Fibroblast of skin of abdomen (primary cell): ENCODE results near the gene GRP.

Experiments used
- DNase-seq: peaks from one replicate; pipeline ENCODE4 v3.0.0-alpha.2; 2013

The GRP gene

DNA sequence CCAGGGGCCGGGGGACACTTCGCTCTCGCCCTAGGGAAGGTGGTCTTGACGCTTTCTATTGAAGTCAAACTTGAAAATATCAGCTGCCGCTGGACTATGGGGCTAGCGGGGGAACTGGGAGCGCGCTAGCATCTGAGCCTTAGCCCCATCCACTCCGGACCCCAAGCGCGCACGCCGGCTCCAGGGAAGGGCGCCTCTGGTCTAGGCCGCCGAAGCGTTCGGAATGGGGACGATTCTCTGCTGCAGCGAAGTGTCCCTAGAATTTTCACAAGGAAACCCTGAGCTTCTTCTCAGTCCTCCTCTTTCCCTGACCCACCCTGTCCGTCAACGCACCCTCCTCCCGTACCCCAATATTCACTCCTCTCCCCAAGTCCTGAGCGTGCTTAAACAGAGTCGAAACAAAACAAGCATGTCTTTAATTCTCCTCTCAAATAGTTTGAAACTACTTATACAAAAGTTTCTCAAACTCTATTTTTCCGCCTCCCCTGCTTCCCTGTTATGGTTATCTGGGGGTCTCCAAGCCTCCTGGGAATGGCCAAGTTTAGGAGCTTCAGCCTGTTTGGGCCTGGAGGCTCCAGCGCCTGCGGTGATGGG is 48.3 kb downstream of the GRP start:
- no peak for DNase-seq

DNA sequence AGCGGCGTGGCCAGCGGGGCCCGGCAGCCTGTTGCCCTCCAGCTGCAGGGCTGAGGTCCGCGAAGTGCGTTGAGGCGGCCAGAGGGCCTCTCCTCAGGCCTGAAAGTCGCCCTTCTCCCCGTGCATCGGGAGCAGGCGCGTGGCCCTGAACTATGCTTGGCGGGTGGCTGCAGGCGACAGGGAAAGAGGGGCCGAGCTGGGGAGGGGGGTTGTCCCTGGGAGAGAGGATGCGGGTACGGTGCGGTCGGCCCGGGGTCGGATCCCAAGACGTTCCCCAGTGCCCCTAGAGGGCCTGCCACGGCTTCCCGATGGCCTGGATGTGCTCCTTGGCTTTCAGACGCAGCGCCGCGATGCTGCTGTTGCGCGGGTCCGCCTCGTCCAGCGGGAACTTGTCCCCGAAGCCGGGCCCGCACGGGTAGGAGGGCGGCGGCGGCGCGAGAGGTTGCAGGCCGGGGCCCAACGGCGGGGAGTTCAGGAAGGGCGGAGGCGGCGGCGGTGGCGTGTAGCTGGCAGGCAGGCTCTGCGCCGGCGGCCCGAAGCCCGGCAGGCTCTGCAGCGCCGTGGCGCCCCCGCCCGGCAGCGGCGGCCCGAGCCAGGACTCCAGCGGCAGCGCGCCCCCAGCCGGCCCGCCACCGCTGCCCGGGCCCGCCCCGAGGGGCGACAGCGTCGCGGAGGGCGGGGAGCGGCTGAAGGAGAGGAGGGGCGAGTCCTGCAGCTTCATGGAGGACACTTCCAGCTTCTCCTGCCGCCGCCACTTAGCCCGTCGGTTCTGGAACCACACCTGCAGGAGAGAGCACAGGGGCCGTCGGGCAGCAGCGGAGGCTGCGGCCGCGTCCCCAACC is 49.0 kb downstream of the GRP start:
- DNase-seq, result no peak

DNA sequence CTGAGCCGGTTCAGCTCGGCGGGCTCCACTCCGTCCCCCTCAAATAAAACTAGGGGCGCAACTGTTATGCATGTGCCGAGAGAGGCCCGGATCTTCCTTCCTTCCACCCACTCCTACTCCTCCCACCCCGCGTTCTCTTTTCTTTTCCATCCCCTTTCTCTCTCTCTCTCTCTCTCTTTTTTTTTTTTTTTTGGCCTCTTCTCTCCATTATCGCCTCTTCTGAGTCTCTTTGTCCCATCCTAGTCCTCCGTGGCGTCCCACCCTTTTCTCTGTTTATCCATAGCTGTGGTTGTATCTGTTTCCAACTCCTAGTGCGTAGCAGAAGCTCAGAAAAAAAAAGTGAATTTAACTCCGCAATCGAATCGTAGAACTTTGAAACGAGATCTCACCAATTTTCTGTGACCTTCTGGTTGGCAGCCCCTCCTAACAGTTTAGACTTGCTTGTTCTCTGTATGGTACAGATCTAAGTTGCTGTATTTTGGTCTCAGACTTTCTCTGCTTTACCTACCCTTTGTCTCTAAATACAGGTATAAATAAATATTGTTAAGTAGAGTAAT is 49.7 kb downstream of the GRP start:
- no peak for DNase-seq

DNA sequence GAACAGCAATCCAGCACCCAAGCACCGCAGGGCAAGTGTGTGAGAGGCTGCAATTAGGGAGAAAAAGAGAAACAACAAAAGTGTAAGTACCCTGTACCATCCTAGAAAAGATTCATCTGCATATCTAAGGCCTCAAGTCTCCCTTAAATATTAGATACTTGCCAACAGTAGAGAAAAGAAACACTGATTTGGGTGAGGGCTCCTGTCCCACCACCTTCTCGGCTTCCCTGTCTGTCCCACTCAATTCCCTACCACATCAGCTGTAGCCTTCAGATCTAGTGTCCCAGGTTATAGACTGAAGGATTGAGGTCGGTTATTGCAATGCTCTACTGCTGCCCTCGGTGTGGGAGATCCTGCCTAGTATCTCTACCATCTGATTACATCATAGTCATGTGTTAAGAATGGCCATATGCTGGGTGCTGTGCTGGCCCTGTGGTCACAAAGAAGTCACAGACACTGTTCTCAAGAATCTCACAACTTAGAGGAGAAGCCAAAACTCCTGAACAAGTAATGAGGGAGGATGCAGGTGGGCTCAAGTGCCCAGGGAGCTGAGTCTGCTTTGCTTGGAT is 50.8 kb downstream of the GRP start:
- no peak for DNase-seq

DNA sequence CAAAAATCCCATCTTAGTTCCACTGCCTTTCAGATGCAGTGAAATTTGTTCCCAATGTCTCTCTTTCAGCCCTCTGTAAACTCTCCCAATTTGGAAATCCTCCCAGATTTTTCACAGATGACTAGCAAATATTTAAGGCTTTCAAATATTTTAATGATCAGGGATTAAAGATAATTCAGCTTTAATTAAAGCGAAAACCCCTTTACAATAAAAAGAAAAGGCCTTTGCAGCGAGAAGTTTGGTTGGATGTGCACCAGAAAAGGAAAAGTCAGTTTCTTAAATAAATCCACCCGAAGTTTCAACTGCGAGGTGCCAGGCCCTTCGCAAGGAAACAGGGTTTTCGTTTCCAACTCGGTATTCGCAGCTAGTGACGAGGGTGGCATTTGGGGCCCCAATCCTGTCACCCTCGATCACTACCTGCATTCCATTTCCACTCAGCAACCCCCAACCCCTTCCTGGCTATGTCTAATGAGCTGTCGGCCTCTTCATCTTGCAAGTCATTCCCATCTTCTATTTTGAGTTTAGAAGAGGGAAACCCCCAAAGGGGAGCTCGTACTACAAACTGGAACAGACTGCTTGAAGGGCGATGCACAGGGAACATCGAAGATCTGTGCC is 51.8 kb downstream of the GRP start:
- no peak for DNase-seq

DNA sequence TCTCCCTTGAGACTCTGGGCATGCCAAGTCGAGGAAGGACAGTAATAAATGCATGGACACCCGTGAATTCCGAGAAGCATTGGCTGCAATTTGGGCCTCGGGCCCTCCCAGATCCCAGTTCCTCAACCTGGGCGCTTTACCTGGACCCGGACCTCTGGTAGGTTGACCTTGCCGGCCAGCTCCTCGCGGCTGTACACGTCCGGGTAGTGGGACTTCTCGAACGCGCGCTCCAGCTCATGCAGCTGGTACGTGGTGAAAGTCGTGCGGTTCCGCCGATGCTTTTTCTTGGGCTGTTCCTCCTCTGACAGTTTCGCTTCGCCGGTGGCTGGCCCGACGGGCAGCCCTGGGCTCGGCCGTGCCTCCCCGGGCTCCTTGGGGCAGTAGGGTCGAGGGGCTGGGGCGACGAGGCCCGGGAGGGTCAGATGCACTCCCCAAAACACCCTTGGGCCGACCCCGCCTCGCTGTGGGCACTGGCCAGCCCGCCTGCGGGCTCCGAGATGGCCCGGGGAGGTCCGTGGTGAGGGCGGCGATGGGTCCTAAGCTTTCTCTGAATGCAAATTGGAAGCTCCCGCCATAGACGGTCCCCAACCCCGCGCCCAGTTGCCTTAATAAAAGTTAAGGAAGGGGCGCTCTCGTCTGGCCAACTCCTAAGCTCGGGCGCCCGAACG is 52.4 kb downstream of the GRP start:
- no peak for DNase-seq

DNA sequence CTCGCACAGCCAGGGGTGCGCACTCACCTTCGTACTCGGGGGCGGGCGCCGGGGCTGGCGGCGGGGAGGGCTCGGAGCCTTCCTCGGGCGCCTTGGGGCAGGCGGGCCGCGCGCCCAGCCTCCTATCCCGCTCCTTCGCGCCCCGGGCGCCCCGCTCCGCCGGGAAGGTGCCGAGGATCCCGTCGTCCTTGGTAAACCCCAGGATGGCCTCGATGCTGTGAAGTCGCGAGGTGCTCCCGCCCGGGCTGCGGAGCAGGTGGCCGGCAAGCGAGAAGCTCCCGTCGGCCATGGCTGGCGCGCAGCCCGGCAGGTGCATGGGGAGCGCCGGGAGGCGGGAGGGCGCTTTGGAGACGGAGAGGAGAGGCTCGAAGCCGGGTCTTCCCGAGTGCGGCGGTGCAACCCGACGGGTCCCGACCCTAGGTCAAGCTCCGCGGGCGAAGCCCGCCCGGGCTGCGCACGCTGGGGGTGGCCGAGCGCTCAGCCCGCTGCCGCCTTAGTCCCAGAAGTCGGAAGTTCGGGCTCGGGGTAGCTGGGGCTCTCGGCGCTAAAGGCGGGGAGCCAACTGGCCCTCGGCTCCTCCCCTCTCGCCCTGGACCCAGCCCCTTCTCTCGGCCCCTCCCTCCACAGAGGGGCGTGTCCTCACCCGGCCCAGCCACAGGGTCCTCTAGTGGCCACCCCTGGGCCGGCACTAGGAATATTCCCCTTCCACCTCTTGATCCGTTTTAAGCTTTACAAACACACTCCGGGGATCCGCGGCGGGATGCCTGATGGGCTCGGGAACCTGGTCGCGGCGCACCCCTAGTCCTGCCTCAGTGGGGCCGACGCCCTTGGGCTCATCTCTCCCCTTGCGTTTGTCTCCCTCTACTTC is 53.2 kb downstream of the GRP start, which contains the start of gene RAX:
TSS of gene RAX (minus strand) at position 564 of the 868 bp plus-strand sequence. CDS start at position 316, 248 bp downstream.
- no peak for DNase-seq

DNA sequence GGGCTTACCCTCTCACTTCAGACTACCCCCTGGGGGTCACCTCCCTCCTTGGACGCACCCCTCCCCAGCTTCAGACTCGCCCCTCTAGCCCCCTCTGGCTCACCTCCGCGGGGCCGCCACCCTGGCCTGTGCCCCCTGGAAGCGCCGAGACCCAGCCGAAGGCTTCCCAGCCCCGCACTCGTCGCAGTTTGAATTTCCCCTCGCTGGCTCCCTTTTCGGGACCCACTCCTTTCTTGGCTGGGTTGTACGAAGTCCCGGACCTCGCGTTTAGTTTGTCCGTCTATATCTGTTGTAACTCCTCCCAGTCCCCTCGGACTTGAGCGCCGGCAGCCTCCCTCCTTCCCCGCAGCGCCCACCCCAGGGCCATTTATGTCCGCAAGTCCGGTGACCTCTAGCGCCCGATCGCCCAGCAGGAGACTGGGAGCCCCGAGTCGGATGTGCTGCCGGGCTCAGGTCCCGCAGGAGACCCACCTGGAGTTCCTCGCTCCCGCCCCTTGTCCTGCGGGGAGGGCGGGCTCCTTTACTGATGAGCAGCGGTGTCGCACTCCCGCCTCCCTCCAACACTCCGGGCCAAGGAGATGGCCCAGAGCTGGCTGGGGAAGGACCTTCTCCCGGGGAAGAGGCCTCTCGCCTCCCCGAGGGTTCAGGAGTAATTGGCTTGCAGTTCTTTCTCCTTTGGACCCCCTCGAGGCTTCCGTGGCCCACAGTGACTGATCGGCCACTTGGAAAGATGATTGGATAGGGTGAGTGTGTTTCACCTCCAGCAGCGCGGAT is 54.0 kb downstream of the GRP start:
- DNase-seq, result no peak

DNA sequence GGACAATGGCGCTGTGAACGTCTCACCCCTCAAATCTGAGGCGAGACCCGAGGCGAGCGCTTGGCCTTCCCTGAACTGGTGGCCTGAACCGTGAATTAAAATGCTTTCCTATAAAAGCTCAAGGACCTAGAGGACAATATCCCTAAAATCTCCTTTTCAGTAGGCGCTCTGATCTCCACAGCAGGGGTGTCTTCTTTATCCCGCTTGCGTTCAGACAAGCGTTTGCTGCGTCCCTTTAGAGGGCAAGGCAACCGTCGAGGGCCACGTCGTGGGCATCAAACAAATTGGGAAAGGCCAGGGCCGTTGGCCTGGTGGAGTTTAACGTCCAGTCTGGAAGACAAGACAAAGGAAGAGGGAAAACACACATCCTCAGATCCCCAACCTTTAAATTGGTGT is 54.6 kb downstream of the GRP start:
- no peak for DNase-seq

DNA sequence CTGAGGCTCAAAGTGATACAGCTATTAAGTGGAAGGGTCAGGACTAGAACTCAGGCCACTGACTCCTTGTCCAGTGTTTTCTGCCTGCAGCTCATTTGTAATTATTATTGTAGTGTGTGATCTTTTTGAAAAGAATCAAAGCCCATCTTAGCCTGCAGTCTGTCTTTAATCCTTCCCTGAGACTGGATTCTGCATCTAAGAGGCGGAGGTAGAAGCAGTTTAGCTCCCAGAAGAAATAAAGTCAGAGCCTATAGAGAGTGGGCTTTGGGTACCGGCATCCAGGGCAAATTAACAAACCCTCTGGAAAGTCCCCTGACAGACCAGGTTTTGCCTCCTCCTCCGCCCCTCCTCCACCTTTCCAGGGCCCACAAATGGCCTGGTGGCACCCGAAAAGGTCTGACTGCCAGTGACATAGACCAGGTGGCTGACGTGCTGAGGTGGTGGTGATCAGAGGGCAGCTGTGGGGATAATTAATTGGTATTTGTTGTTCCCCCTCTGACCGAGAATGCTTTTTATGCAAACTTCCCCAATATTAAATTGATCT is 55.5 kb downstream of the GRP start:
- DNase-seq, result no peak

DNA sequence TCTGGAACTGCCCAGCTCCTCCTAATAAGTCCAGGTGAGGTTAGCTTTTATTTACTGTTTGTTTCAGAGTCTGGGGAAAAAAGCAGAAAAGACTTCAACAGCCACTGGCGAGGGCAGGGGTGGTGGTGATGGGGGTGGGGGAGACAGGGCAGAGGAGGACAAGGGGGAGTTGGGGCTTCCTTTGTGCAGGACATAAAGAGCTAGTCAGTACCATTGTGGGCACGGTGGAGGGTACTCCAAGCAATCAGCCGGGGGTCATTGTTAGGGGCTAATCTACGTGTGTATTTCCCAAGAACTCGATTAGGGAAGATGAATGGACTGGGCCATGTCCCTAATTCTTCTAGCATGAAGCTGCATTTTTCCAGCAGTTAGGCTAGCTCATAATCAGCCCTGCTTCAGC is 56.1 kb downstream of the GRP start:
- no peak for DNase-seq

DNA sequence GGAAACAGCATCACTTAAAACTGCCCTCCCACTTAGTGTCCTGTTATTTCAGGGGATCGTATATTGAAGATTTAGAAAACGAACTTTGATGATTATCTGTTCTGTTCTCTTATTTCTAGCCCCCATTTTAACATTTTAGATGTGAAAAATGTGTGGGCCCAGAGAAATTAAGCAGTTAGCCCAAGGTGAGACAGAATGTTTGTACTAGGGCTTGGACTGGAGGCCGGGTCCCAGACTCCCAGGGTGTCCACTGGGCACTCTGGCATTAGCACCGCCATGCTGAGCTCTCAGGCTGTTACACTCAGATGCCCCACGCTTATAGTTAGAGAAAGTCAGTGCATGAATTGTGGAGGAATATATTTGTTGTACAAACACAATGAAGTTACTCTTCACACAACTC is 58.8 kb downstream of the GRP start:
- DNase-seq, result no peak

DNA sequence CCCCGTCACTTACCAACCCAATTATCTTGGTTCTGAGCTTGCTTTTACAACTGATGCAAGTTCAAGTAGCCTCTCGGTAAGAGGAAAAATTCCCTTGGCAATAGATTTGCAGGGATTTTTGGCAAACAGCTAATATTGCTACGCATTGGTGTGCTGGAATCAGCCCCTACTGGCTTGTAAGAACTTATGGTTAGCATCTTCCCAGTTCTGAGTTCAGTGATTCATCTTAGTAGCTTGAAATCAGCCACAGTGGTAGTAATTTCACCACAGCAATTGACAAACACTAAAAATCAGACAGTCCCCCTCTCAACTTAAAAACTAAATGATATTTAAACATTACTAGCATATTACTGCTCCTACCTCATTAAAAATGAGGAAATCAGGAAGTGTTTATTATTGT is 59.2 kb downstream of the GRP start:
- DNase-seq, result no peak

DNA sequence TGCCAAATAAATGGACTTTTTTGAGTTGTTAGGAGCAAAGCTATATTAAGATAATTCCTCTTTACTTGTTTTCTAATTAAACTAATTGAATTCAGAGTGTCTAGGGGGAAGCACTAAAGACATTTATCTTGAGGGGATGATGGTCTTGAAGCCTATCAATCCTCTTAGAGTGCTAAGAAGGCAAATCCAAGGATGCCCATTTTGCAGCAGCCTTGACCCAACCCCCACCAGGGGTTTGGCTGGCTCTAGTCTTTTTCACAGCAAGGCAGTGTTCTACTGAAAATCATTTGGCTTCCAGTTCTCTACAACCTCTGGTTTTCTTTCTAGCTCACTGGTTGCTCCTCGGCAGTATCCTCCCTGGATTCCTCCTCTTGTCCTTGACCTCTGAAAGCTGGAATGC is 59.8 kb downstream of the GRP start:
- no peak for DNase-seq
